ENCODE measurements around the gene NSF.
"Not testable (repeated sequence)": the region's sequence is repeated elsewhere in the genome, so short reads cannot be mapped to it uniquely, and the experiment has no call there.

DNA sequence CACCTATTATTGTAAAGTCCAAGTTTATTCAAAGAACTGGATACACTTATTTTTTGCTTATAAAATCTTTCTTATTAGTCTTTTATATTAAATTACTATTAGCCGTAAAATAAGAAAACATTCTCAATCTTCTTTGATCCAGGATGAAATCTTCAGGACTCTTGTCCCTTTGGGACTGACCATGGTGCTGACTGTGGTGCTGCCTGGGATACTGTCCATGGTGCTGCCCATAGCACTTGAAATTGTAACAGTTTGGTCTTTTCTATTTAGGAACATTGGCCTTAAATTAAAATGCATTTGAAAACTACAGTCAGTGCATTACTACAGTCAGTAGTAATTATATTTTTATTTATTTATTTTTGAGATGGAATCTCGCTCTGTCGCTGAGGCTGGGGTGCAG, 41.7 kb downstream of the NSF start:
- TF ChIP-seq, protein P1, sequence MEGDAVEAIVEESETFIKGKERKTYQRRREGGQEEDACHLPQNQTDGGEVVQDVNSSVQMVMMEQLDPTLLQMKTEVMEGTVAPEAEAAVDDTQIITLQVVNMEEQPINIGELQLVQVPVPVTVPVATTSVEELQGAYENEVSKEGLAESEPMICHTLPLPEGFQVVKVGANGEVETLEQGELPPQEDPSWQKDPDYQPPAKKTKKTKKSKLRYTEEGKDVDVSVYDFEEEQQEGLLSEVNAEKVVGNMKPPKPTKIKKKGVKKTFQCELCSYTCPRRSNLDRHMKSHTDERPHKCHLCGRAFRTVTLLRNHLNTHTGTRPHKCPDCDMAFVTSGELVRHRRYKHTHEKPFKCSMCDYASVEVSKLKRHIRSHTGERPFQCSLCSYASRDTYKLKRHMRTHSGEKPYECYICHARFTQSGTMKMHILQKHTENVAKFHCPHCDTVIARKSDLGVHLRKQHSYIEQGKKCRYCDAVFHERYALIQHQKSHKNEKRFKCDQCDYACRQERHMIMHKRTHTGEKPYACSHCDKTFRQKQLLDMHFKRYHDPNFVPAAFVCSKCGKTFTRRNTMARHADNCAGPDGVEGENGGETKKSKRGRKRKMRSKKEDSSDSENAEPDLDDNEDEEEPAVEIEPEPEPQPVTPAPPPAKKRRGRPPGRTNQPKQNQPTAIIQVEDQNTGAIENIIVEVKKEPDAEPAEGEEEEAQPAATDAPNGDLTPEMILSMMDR (IDR thresholded peaks at IDR 0.05; ENCODE audit: low read depth, low read length) = not testable (repeated sequence)
- not testable (repeated sequence) for TF ChIP-seq EZH2phosphoT487 (IDR thresholded peaks at IDR 0.05; ENCODE audit: low read depth)

Data from OCI-LY3 (cell line).